GM23338 (cell line): Measurements from ENCODE around the gene CAPZB. TPM values are rescaled to one million over a fixed set of nuclear protein-coding genes. Genes with fewer than 3 reads are reported as not detected.

Experiments
- ATAC-seq: fragments of 200-7000 bp; cut with Tn5 transposase; 3 replicates; pipeline ENCODE4 v1.9.1; 2020
- DNase-seq: peaks from one replicate; pipeline ENCODE4 v3.0.0-alpha.2; 2015; ENCODE audit warnings: low spot score
- H2AFZ ChIP-seq: fragments of 200-600 bp; sonication (generic); 2 replicates; pipeline ENCODE4 v1.8.0; 2016; ENCODE audit warnings: antibody characterized with exemption, mild to moderate bottlenecking, moderate library complexity
- H3F3A ChIP-seq: fragments of 200-600 bp; sonication (generic); replicated peaks from 2 replicates; pipeline ENCODE4 v1.8.0; 2017; ENCODE audit warnings: antibody characterized with exemption, mixed run types, low read depth
- H3K27ac ChIP-seq: fragments of 200-600 bp; sonication (generic); 2 replicates; pipeline ENCODE4 v1.6.1; 2016; ENCODE audit warnings: low read depth
- H3K27me3 ChIP-seq: fragments of 200-600 bp; sonication (generic); 2 replicates; pipeline ENCODE4 v1.8.0; 2016; ENCODE audit warnings: mild to moderate bottlenecking, mixed run types, moderate library complexity; ENCODE audit not compliant: insufficient read depth
- H3K36me3 ChIP-seq: fragments of 200-600 bp; sonication (generic); 2 replicates; pipeline ENCODE4 v1.8.0; 2016; ENCODE audit warnings: mild to moderate bottlenecking; ENCODE audit not compliant: insufficient read depth
- H3K4me1 ChIP-seq: fragments of 200-600 bp; sonication (generic); 2 replicates; pipeline ENCODE4 v1.8.0; 2016; ENCODE audit warnings: mild to moderate bottlenecking, moderate library complexity; ENCODE audit not compliant: insufficient read depth
- H3K4me2 ChIP-seq: fragments of 200-600 bp; sonication (generic); 2 replicates; pipeline ENCODE4 v1.7.1; 2017; ENCODE audit warnings: mixed run types
- H3K4me3 ChIP-seq: fragments of 200-600 bp; sonication (generic); 2 replicates; pipeline ENCODE4 v1.6.1; 2016; ENCODE audit warnings: mixed run types
- H3K79me2 ChIP-seq: fragments of 200-600 bp; sonication (generic); replicated peaks from 2 replicates; pipeline ENCODE4 v1.8.0; 2017; ENCODE audit warnings: mild to moderate bottlenecking; ENCODE audit not compliant: insufficient read depth
- H3K9me2 ChIP-seq: fragments of 200-600 bp; sonication (generic); 2 replicates; pipeline ENCODE4 v1.8.0; 2017; ENCODE audit not compliant: insufficient read depth
- H4K20me1 ChIP-seq: fragments of 200-600 bp; sonication (generic); replicated peaks from 2 replicates; pipeline ENCODE4 v1.8.0; 2017; ENCODE audit warnings: mild to moderate bottlenecking; ENCODE audit not compliant: insufficient read depth
- H3K27ac Mint-ChIP-seq: 2 replicates; pipeline ENCODE4 v1.8.0; 2020; ENCODE audit warnings: inconsistent platforms, mild to moderate bottlenecking, moderate library complexity, mixed read lengths
- H3K27me3 Mint-ChIP-seq: 3 replicates; pipeline ENCODE4 v1.8.0; 2022; ENCODE audit warnings: low read depth, mild to moderate bottlenecking, moderate library complexity, mixed read lengths, inconsistent platforms; ENCODE audit not compliant: insufficient read depth, poor library complexity
- H3K36me3 Mint-ChIP-seq: 3 replicates; pipeline ENCODE4 v1.8.0; 2021; ENCODE audit warnings: low read depth, mild to moderate bottlenecking, inconsistent platforms, moderate library complexity, mixed read lengths
- H3K4me1 Mint-ChIP-seq: 3 replicates; pipeline ENCODE4 v1.8.0; 2020; ENCODE audit warnings: mild to moderate bottlenecking, inconsistent platforms, mixed read lengths
- H3K4me3 Mint-ChIP-seq: 3 replicates; pipeline ENCODE4 v1.8.0; 2021; ENCODE audit warnings: moderate library complexity, mild to moderate bottlenecking, inconsistent platforms, mixed read lengths
- H3K9me3 Mint-ChIP-seq: 3 replicates; pipeline ENCODE4 v1.8.0; 2020; ENCODE audit warnings: moderate library complexity, mild to moderate bottlenecking, inconsistent platforms, mixed read lengths
- CREB1 ChIP-seq: fragments of 250-450 bp; sonication (Bioruptor Pico); IDR thresholded peaks from 2 replicates; pipeline ENCODE4 v1.5.0; 2020; ENCODE audit warnings: low read depth, mild to moderate bottlenecking, moderate library complexity
- EZH2 ChIP-seq: fragments of 200-600 bp; sonication (generic); IDR thresholded peaks from one replicate; pipeline ENCODE4 v1.8.0; 2017; ENCODE audit warnings: antibody characterized with exemption, mild to moderate bottlenecking, low read depth; ENCODE audit not compliant: unreplicated experiment
- EZH2phosphoT487 ChIP-seq: fragments of 200-600 bp; sonication (generic); IDR thresholded peaks from one replicate; pipeline ENCODE4 v1.8.1; 2018; ENCODE audit warnings: antibody characterized with exemption; ENCODE audit not compliant: unreplicated experiment
- JUNB ChIP-seq: IDR thresholded peaks from one replicate; pipeline ENCODE4 v1.6.1; 2016; ENCODE audit warnings: antibody characterized with exemption; ENCODE audit not compliant: unreplicated experiment
- NANOG ChIP-seq: IDR thresholded peaks from 2 replicates; pipeline ENCODE4 v1.6.1; 2016; ENCODE audit warnings: antibody characterized with exemption, borderline replicate concordance
- POLR2AphosphoS5 ChIP-seq: IDR thresholded peaks from 2 replicates; pipeline ENCODE4 v1.6.1; 2016; ENCODE audit warnings: antibody characterized with exemption, low read depth
- STAT1 ChIP-seq: IDR thresholded peaks from one replicate; pipeline ENCODE4 v1.6.1; 2016; ENCODE audit warnings: antibody characterized with exemption; ENCODE audit not compliant: unreplicated experiment
- ZNF114 ChIP-seq: fragments of 250-450 bp; sonication (Bioruptor Pico); IDR thresholded peaks from 2 replicates; pipeline ENCODE4 v1.5.0; 2020; ENCODE audit warnings: mild to moderate bottlenecking, moderate library complexity
- ZNF331 ChIP-seq: fragments of 250-450 bp; sonication (Bioruptor Pico); IDR thresholded peaks from 2 replicates; pipeline ENCODE4 v1.5.0; 2020; ENCODE audit warnings: low read depth, mild to moderate bottlenecking, moderate library complexity
- polyA plus RNA-seq: library from polyadenylated mRNA; unstranded; fragments of >200 nt; fragmentation: Nextera tagmentation; extraction: Ambion mirVana; gene quantifications from 2 replicates; pipeline ENCODE4 v1.2.1, GENCODE V29; 2016
- total RNA-seq: library from RNA; depleted of rRNA; stranded (reverse); fragments of >200 nt; shearing (Covaris generic); gene quantifications from 2 replicates; pipeline ENCODE4 v1.2.3, GENCODE V29; 2014
- TF ChIP-seq, protein P1 (sequence below), 2 experiments: fragments of 200-600 bp in 1 of 2; sonication (generic) in 1 of 2; conservative IDR thresholded peaks; 2 replicates each; pipeline versions ENCODE4 v1.5.1 to v1.6.1; 2016 to 2017; ENCODE audit warnings: antibody characterized with exemption in 2 of 2, low read depth in 2 of 2, mild to moderate bottlenecking in 2 of 2, moderate library complexity in 1 of 2
- TF ChIP-seq, protein P2 (sequence below): IDR thresholded peaks from one replicate; pipeline ENCODE4 v1.6.1; 2018; ENCODE audit warnings: antibody characterized with exemption; ENCODE audit not compliant: unreplicated experiment
- TF ChIP-seq, protein P3 (sequence below): fragments of 250-450 bp; sonication (Bioruptor Pico); IDR thresholded peaks from 2 replicates; pipeline ENCODE4 v1.5.0; 2020; ENCODE audit warnings: mild to moderate bottlenecking, moderate library complexity
- TF ChIP-seq, protein P4 (sequence below): IDR thresholded peaks from 2 replicates; pipeline ENCODE4 v1.6.1; 2016; ENCODE audit warnings: antibody characterized with exemption

The CAPZB gene
- total and polyA plus RNA-seq, 2 experiments from 2014 or later, result 195 to 348 TPM

DNA sequence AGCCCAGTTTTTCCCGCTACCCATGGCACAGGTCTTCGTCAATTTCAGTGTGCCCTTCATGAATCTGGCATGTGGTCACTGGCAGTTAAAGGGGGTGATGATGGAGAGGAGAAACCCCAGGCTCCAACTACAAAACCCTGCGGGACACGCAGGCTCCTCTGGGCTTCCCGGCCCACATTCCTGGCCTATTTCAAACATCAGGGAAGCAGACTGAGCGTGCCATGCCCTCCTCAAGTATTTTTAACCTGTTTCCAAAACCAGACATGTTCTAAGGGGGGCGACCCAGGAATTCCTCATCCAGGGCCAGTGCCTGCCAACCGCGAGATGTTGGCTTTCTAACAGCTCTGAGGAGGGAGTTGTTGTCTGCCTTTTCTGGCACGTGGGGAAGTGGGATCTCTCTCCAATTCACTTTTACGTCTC lies 85.1 kb downstream of the CAPZB start:
- Histone ChIP-seq H3K27me3 (no peaks in the 10 kb centered on the region), H3K4me2 (peak overlapping the region; percentile 63)

More for the DNA sequence above, 85.1 kb downstream of the CAPZB start:
- Histone ChIP-seq H3K9me2 (no peaks in the 10 kb centered on the region), H4K20me1 (peaks cover 34% of the 10 kb centered on the region), H3K27ac (peak overlapping the region; percentile 93), H3K36me3 (no peaks in the 10 kb centered on the region), H3F3A (peaks cover 2% of the 10 kb centered on the region; the same call in 1 of the 2 replicates), H3K4me3 (no peak overlapping the region), H3K79me2 (peaks cover 90% of the 10 kb centered on the region), H3K4me1 (peaks cover 39% of the 10 kb centered on the region), H2AFZ (no peak overlapping the region)
- no peak for DNase-seq
- TF ChIP-seq EZH2phosphoT487, result no peak
- TF ChIP-seq ZNF331, result no peak
- TF ChIP-seq, protein P1, sequence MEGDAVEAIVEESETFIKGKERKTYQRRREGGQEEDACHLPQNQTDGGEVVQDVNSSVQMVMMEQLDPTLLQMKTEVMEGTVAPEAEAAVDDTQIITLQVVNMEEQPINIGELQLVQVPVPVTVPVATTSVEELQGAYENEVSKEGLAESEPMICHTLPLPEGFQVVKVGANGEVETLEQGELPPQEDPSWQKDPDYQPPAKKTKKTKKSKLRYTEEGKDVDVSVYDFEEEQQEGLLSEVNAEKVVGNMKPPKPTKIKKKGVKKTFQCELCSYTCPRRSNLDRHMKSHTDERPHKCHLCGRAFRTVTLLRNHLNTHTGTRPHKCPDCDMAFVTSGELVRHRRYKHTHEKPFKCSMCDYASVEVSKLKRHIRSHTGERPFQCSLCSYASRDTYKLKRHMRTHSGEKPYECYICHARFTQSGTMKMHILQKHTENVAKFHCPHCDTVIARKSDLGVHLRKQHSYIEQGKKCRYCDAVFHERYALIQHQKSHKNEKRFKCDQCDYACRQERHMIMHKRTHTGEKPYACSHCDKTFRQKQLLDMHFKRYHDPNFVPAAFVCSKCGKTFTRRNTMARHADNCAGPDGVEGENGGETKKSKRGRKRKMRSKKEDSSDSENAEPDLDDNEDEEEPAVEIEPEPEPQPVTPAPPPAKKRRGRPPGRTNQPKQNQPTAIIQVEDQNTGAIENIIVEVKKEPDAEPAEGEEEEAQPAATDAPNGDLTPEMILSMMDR (conservative IDR thresholded peaks at IDR 0.05; ENCODE audit: low read depth in 2 of 2), result no peak
- TF ChIP-seq STAT1, result no peak
- TF ChIP-seq, protein P2, sequence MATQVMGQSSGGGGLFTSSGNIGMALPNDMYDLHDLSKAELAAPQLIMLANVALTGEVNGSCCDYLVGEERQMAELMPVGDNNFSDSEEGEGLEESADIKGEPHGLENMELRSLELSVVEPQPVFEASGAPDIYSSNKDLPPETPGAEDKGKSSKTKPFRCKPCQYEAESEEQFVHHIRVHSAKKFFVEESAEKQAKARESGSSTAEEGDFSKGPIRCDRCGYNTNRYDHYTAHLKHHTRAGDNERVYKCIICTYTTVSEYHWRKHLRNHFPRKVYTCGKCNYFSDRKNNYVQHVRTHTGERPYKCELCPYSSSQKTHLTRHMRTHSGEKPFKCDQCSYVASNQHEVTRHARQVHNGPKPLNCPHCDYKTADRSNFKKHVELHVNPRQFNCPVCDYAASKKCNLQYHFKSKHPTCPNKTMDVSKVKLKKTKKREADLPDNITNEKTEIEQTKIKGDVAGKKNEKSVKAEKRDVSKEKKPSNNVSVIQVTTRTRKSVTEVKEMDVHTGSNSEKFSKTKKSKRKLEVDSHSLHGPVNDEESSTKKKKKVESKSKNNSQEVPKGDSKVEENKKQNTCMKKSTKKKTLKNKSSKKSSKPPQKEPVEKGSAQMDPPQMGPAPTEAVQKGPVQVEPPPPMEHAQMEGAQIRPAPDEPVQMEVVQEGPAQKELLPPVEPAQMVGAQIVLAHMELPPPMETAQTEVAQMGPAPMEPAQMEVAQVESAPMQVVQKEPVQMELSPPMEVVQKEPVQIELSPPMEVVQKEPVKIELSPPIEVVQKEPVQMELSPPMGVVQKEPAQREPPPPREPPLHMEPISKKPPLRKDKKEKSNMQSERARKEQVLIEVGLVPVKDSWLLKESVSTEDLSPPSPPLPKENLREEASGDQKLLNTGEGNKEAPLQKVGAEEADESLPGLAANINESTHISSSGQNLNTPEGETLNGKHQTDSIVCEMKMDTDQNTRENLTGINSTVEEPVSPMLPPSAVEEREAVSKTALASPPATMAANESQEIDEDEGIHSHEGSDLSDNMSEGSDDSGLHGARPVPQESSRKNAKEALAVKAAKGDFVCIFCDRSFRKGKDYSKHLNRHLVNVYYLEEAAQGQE, result no peak
- no peak for TF ChIP-seq ZNF114 (CRISPR knock-in tag)
- TF ChIP-seq, protein P3, sequence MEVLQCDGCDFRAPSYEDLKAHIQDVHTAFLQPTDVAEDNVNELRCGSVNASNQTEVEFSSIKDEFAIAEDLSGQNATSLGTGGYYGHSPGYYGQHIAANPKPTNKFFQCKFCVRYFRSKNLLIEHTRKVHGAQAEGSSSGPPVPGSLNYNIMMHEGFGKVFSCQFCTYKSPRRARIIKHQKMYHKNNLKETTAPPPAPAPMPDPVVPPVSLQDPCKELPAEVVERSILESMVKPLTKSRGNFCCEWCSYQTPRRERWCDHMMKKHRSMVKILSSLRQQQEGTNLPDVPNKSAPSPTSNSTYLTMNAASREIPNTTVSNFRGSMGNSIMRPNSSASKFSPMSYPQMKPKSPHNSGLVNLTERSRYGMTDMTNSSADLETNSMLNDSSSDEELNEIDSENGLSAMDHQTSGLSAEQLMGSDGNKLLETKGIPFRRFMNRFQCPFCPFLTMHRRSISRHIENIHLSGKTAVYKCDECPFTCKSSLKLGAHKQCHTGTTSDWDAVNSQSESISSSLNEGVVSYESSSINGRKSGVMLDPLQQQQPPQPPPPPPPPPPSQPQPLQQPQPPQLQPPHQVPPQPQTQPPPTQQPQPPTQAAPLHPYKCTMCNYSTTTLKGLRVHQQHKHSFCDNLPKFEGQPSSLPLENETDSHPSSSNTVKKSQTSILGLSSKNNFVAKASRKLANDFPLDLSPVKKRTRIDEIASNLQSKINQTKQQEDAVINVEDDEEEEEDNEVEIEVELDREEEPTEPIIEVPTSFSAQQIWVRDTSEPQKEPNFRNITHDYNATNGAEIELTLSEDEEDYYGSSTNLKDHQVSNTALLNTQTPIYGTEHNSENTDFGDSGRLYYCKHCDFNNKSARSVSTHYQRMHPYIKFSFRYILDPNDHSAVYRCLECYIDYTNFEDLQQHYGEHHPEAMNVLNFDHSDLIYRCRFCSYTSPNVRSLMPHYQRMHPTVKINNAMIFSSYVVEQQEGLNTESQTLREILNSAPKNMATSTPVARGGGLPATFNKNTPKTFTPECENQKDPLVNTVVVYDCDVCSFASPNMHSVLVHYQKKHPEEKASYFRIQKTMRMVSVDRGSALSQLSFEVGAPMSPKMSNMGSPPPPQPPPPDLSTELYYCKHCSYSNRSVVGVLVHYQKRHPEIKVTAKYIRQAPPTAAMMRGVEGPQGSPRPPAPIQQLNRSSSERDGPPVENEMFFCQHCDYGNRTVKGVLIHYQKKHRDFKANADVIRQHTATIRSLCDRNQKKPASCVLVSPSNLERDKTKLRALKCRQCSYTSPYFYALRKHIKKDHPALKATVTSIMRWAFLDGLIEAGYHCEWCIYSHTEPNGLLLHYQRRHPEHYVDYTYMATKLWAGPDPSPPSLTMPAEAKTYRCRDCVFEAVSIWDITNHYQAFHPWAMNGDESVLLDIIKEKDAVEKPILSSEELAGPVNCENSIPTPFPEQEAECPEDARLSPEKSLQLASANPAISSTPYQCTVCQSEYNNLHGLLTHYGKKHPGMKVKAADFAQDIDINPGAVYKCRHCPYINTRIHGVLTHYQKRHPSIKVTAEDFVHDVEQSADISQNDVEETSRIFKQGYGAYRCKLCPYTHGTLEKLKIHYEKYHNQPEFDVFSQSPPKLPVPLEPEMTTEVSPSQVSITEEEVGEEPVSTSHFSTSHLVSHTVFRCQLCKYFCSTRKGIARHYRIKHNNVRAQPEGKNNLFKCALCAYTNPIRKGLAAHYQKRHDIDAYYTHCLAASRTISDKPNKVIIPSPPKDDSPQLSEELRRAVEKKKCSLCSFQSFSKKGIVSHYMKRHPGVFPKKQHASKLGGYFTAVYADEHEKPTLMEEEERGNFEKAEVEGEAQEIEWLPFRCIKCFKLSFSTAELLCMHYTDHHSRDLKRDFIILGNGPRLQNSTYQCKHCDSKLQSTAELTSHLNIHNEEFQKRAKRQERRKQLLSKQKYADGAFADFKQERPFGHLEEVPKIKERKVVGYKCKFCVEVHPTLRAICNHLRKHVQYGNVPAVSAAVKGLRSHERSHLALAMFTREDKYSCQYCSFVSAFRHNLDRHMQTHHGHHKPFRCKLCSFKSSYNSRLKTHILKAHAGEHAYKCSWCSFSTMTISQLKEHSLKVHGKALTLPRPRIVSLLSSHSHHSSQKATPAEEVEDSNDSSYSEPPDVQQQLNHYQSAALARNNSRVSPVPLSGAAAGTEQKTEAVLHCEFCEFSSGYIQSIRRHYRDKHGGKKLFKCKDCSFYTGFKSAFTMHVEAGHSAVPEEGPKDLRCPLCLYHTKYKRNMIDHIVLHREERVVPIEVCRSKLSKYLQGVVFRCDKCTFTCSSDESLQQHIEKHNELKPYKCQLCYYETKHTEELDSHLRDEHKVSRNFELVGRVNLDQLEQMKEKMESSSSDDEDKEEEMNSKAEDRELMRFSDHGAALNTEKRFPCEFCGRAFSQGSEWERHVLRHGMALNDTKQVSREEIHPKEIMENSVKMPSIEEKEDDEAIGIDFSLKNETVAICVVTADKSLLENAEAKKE (CRISPR knock-in tag), result no peak
- no peak for TF ChIP-seq EZH2
- no peak for TF ChIP-seq CREB1 (CRISPR knock-in tag)
- TF ChIP-seq NANOG, result no peak
- TF ChIP-seq POLR2AphosphoS5, result no peak
- TF ChIP-seq, protein P4, sequence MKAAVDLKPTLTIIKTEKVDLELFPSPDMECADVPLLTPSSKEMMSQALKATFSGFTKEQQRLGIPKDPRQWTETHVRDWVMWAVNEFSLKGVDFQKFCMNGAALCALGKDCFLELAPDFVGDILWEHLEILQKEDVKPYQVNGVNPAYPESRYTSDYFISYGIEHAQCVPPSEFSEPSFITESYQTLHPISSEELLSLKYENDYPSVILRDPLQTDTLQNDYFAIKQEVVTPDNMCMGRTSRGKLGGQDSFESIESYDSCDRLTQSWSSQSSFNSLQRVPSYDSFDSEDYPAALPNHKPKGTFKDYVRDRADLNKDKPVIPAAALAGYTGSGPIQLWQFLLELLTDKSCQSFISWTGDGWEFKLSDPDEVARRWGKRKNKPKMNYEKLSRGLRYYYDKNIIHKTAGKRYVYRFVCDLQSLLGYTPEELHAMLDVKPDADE, result no peak
- TF ChIP-seq JUNB, result no peak
- Mint-ChIP-seq H3K27me3 (peaks cover 3% of the 10 kb centered on the region), H3K4me3 (no peak overlapping the region; the same call in 2 of the 3 replicates), H3K9me3 (no peaks in the 10 kb centered on the region; the same call in 2 of the 3 replicates), H3K4me1 (peaks cover 66% of the 10 kb centered on the region), H3K36me3 (peaks cover 30% of the 10 kb centered on the region), H3K27ac (peak overlapping the region; percentile 56; the same call in 1 of the 2 replicates)
- ATAC-seq, result no peak
